ENCODE measurements around the gene FBLN2.

DNA sequence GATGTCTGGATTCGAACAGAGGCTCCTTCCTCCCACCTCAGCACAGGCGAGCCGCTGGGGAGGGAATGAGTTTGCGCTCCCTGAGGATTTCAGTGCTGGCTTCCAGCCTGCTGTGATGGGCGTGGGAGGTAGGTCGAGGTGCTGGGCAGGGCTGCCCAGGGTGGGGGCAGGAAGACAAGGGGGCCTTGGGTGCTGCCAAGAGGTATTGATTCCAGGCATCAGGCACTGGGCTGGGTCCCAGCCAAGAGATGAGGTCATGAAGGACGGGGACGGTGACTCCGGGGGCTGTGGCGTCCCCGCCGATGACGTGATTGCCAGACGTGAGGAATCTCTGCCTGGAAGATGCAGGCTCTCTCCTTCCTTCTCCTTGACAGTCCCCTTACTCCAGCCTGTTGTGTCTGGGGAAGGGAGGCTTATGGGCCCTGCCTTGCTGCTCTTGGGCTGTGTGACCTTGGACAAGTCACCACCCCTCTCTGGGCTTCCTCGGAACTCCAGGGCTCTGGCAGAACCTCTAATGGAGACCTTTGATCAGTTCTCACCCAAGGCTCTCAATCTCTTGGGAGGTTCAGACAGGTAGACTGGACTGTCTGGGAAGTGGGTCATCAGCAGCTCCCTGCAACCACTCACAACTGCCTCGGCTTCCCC is 116.8 kb downstream of the FBLN2 start:
- TF ChIP-seq, protein P1, sequence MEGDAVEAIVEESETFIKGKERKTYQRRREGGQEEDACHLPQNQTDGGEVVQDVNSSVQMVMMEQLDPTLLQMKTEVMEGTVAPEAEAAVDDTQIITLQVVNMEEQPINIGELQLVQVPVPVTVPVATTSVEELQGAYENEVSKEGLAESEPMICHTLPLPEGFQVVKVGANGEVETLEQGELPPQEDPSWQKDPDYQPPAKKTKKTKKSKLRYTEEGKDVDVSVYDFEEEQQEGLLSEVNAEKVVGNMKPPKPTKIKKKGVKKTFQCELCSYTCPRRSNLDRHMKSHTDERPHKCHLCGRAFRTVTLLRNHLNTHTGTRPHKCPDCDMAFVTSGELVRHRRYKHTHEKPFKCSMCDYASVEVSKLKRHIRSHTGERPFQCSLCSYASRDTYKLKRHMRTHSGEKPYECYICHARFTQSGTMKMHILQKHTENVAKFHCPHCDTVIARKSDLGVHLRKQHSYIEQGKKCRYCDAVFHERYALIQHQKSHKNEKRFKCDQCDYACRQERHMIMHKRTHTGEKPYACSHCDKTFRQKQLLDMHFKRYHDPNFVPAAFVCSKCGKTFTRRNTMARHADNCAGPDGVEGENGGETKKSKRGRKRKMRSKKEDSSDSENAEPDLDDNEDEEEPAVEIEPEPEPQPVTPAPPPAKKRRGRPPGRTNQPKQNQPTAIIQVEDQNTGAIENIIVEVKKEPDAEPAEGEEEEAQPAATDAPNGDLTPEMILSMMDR (IDR thresholded peaks at IDR 0.05) = no peak
- TF ChIP-seq POLR2A (IDR thresholded peaks at IDR 0.05) = no peak
